Measurements from ENCODE around the gene OXA1L. TPM values are rescaled to one million over a fixed set of nuclear protein-coding genes. Genes with fewer than 3 reads are reported as not detected.
"Not testable (repeated sequence)": the region's sequence is repeated elsewhere in the genome, so short reads cannot be mapped to it uniquely, and the experiment has no call there.

The OXA1L gene
- total and polyA plus RNA-seq, 8 donors = 92.5 to 153 (median 142) TPM

GRCh38 chr14:22726012-22726411 is 40.5 kb upstream of the OXA1L start:
- DNase-seq (no peak), ATAC-seq (no peak)
- H3K9me3 ChIP-seq = no peaks in the 10 kb centered on the region
- H3K27me3 ChIP-seq = no peaks in the 10 kb centered on the region
- no peaks in the 10 kb centered on the region for H3K4me1 ChIP-seq
- no peak overlapping the region for H3K27ac ChIP-seq
- no peaks in the 10 kb centered on the region for H3K36me3 ChIP-seq
- H3K4me3 ChIP-seq = no peak overlapping the region
- TF ChIP-seq CTCF (IDR thresholded peaks at IDR 0.05) = no peak
- intact Hi-C loops (cut with DNase I) = no loop called here

GRCh38 chr14:22732062-22732461 is 34.4 kb upstream of the OXA1L start:
- intact Hi-C loops (cut with DNase I); H3K36me3 ChIP-seq; H3K4me3 ChIP-seq; H3K27me3 ChIP-seq; H3K4me1 ChIP-seq; H3K9me3 ChIP-seq; ATAC-seq; DNase-seq; H3K27ac ChIP-seq: not testable (repeated sequence)

- no peak for TF ChIP-seq CTCF (IDR thresholded peaks at IDR 0.05)
- no peaks in the 10 kb centered on the region for H3K9me3 ChIP-seq
- no peaks in the 10 kb centered on the region for H3K27me3 ChIP-seq
- DNase-seq = no peak
- no peaks in the 10 kb centered on the region for H3K4me1 ChIP-seq
- no peaks in the 10 kb centered on the region for H3K36me3 ChIP-seq
- H3K27ac ChIP-seq = no peak overlapping the region
- no peak for ATAC-seq
- intact Hi-C loops (cut with DNase I) = no loop called here
- no peak overlapping the region for H3K4me3 ChIP-seq
Observed at GRCh38 chr14:22733829-22734228, 32.7 kb upstream of the OXA1L start.

- no peaks in the 10 kb centered on the region for H3K4me1 ChIP-seq
- no peaks in the 10 kb centered on the region for H3K9me3 ChIP-seq
- no peak for ATAC-seq
- intact Hi-C loops (cut with DNase I) = no loop called here
- no peak overlapping the region for H3K4me3 ChIP-seq
- no peak for DNase-seq
- no peak overlapping the region for H3K27ac ChIP-seq
- no peak for TF ChIP-seq CTCF (IDR thresholded peaks at IDR 0.05)
- no peaks in the 10 kb centered on the region for H3K36me3 ChIP-seq
- no peaks in the 10 kb centered on the region for H3K27me3 ChIP-seq
Observed at GRCh38 chr14:22735096-22735495, 31.4 kb upstream of the OXA1L start.

GRCh38 chr14:22736384-22736783 is 30.1 kb upstream of the OXA1L start:
- intact Hi-C loops (cut with DNase I); H3K27me3 ChIP-seq; H3K4me3 ChIP-seq; H3K9me3 ChIP-seq; ATAC-seq; DNase-seq; H3K4me1 ChIP-seq; H3K36me3 ChIP-seq; H3K27ac ChIP-seq: not testable (repeated sequence)

GRCh38 chr14:22737052-22737451 is 29.4 kb upstream of the OXA1L start:
- Histone ChIP-seq H3K4me3 (no peak overlapping the region), H3K9me3 (no peaks in the 10 kb centered on the region), H3K36me3 (no peaks in the 10 kb centered on the region), H3K4me1 (no peaks in the 10 kb centered on the region), H3K27me3 (no peaks in the 10 kb centered on the region), H3K27ac (no peak overlapping the region)
- intact Hi-C loops (cut with DNase I) = no loop called here
- ATAC-seq (no peak), DNase-seq (no peak)
- TF ChIP-seq CTCF (IDR thresholded peaks at IDR 0.05) = no peak
